Mesenteric fat pad (tissue), 1 donor: ENCODE results near the gene RFPL3. TPM values are rescaled to one million over a fixed set of nuclear protein-coding genes. Genes with fewer than 3 reads are reported as not detected.
"Not testable (repeated sequence)": the region's sequence is repeated elsewhere in the genome, so short reads cannot be mapped to it uniquely, and the experiment has no call there.

Source experiments
- DNase-seq: peaks from one replicate; pipeline ENCODE4 v3.0.0-alpha.2; 2020; ENCODE audit warnings: low spot score
- total RNA-seq: library from RNA; stranded (reverse); fragmentation: NEBNext Ultra II Directional; extraction: Animal tissue kit (Norgen Biotek cat#: 25700); gene quantifications from one replicate; pipeline ENCODE4 v1.2.1, GENCODE V29; 2021
- donor health status: DM: yes; HTN: yes; CAD: no.

The RFPL3 gene
- total RNA-seq, 1 donor from 2014 or later, result not detected

GRCh38 chr22:32329202-32329645, 28.4 kb upstream of the RFPL3 start:
- peak; percentile 65 for DNase-seq

DNA sequence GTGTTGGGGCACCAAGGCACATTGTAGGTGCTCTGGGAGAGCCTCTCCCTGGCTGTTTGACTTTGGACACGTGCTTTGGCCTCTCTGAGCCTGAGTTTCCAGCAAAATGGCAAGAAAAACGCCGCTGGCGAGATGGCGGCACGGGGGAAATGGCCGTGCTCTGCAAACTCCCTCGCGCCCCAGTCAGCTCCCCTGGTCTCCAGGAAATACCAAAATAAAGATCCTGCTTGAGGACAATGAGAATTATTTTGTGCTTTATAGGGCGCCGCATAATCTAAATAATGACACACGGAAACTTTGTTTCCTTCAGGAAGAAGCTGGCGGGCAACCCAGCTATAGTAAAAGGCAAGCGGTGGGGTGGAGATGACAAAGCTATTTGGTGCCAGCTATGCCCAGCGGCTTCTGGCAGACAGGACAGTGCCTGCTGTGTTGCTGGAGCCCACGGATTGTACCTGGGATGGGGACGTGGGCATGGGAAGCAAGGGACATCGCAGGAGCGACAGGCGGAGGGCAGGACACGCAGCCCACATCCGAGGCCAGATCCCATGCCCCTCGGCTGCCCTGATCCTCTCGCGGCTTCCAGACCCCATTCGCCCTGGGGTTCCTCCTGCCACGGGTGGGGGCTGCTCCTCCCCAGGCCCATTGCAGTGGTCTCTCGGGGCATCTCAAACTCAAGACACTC, 26.3 kb upstream of the RFPL3 start:
- peak; percentile 69 for DNase-seq

DNA sequence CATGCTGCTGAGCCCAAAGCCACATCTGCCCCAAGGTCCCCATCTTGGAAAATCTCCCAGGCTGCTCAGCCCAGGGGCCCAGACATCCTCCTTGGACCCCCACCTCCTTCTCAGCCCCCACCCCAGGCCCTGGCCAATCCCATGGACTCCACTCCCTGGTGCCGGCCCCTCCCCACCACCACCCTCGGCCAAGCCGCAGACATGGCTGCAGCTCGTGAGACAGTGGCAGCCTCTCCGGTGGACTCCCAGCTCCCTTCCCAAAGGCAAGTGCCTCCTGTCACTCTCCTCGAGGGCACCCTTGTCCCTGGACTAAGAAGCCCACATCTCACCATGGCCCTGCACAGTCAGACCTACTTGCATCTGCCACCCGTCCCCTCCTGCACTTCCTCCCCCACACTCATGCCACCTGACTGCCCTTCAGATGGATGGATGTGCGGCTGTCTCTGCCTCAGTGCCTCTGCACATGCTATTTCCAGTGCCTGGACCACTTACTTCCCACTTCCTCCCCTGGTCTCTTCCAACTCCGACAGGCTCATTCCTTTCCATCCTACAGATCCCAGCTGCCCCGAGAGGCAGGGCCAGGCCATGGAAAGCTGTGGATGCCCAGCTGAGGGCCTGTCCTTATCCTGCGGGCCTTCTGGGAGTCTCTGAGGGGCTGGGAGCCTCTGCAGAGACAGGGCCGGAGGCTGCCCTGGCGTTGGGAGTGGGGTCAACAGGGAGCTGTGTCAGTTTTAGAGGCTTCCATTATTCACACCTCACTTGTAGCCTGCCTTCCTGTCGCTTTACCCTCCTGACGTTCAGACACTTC, 25.5 kb upstream of the RFPL3 start:
- peak; percentile 87 for DNase-seq

GRCh38 chr22:32333141-32333768, 24.4 kb upstream of the RFPL3 start:
- DNase-seq, result peak; percentile 76

GRCh38 chr22:32333769-32334659, 23.7 kb upstream of the RFPL3 start:
- DNase-seq, result peak; percentile 57

- peak; percentile 81 for DNase-seq
These were observed 22.9 kb upstream of the RFPL3 start for GRCh38 chr22:32334660-32335365.

DNA sequence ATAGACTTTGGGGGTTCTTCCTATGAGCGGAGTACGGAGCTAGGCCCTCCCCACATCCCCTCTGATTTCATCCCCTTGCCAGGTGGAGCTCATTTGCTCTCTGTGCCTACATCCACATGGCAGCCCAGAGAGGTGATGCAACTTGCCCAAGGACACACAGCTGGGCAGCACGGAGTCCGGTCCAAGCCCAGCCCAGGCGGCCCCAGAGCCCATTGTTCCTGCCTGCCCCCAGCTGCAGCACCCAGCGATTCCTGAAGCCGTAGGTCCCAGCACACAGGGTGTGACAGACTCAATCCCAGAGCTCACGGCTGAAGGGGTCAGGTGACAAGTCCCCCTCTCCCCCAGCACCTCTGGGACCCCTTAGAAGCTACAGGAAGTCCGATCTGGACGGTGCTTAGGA, 22.2 kb upstream of the RFPL3 start:
- DNase-seq, result peak; percentile 53

- no peak for DNase-seq
These were observed 21.5 kb upstream of the RFPL3 start for GRCh38 chr22:32336121-32336603.

DNA sequence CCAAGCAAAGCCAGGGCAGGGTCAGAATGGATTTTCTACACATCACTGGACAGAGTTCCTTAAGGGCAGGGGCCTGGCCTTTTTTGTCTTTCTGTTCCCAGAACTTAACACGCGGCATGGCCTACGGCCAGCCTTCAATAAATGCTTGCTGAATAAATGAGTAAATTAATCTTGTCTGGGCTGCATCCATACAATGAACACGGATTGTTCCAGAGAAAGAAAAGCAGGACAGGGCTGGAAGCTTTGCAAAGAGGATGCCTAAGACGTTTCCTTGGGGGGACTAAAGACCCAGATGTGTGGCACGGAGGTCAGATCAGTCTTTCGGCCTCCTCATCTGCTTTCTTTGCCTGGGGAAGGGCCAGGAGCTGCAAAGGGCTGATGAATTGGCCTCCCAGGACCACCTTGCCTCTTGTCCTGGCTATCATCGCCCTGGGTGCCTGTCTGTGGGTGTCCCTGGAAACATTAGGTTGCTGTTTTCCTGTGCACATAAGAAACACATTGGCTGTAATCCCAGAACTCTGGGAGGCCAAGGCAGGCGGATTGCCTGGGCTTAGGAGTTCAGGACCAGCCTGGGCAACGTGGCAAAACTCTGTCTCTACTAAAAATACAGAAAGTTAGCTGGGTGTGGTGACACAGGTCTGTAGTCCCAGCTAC, 20.8 kb upstream of the RFPL3 start:
- DNase-seq, result peak; percentile 51

- not testable (repeated sequence) for DNase-seq
These were observed 20.2 kb upstream of the RFPL3 start for GRCh38 chr22:32337425-32337824.

- no peak for DNase-seq
These were observed 18.9 kb upstream of the RFPL3 start for GRCh38 chr22:32338757-32339156.

DNA sequence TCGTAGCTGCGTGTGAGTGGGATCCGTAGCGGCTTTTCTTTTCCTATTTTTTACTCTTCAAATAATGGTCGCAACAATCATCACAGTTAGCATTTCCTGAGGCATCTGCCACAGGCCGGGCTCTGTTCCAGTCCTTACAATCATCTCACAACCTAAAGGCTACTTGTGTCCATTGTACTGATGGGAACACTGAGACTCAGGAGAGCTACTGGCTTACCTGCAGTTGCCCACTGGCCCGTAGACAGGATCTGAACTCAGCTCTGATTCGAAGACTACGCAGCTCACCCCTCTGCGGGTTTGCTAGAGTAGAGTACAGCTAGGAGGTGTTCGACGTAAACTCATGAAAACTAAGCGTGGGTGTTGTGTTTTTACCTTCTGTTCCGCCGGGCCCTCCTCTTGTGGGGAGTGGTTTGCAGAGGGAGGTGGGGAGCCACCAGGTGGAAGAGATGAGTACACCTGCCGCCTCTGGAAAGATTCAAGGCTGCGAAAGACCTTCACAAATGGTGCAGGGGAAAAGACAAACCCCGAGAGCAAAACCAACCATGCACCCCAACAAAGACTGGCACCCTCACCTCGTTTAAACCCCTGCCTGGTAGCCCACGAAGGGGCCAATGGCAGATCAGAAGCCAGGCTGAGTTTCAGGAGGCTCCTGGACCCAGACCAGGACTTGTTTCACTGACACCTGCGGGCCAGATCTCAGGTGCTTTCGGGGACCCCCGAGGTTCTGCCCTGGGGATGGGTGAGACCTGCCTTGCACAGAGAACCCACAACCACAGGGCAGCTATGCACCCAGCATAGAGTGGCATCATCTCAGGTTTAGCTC, 18.3 kb upstream of the RFPL3 start:
- DNase-seq, result peak; percentile 62

DNA sequence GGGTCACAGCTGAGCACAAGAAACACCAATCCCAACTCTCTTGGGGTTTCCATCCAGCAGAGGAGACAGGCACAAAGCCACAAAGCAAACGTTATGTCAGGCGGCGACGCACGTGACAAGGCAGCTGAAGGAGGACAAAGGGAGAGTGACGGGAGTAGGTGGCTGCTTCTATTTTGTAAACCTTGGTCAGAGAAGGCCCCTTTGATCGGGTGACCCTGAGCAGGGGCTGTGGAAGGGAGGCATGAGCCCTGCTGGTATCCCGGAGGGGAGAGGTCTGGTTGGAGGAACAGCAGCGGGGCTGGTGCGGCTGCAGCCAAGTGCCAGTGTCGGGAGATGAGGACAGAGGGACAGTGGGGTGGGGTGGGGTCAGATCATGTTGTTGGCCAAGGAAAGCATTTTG, 17.3 kb upstream of the RFPL3 start:
- DNase-seq, result peak; percentile 73

DNA sequence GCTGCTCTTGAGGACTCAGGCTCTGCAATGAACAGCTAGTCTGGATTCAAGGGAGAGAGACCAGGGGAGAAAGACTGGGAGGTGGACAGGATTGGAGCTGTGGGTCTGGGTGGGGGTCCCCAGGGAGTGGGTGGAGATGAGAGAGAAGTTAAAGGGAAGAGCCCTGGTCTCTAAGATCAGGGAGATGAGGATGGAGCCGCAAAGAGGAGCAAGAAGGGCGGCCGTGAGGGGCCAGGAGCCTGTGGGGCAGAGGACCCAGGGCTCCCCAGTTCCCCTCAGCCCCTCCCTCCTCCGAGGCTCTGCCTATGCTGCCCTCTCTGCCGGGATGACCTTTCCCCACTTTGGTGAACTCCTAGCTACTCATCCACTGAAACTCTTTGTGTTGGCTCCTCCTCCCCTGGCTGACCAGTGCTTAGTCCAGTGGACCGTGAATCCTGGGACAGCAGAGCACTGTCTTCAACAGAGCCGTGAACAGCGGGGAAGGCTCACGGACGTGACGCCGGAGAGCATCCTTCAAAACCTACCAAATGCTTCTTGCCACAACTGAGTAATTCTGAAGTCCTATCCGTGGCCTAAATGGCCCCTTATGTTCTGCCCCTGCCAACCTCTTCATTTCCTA, 16.4 kb upstream of the RFPL3 start:
- peak; percentile 51 for DNase-seq

GRCh38 chr22:32342977-32343376, 14.7 kb upstream of the RFPL3 start:
- DNase-seq, result no peak

DNA sequence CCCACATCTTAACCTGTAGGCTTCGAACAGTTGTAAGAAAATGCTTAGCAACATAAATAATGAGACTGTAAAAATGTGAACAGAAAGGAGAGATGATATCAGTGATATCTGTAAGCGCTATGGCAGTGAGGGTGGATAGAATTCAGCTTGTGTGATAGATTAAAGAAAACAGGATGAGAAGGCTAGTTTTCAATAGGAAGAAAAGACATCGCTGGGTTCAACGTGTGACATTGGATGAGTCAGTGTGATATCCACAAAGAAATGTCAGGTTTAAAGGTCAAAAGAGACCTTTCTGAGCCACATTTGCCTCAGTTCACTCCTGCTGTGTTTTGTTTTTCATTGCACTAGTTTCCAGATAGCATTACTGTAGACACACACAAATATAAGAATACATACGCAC, 13.7 kb upstream of the RFPL3 start:
- no peak for DNase-seq

- peak; percentile 71 for DNase-seq
These were observed 9.5 kb upstream of the RFPL3 start for GRCh38 chr22:32348031-32348611.

DNA sequence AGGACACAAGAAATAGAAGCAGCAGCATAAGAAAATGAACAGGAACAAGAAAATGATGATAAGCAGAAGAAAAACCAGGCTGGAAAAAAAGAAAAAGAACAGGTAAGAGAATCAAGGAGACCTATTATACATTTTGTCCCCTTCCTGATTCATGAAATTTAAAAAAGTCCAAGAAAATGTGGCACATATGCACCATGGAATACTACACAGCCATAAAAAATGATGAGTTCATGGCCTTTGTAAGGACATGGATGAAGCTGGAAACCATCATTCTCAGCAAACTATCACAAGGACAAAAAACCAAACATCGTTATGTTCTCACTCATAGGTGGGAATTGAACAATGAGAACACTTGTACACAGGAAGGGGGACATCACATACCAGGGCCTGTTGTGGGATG, 5.8 kb upstream of the RFPL3 start:
- not testable (repeated sequence) for DNase-seq
